HepG2 (cell line): ENCODE data around the gene MYBL2. TPM values are rescaled to one million over a fixed set of nuclear protein-coding genes. Genes with fewer than 3 reads are reported as not detected.

Experiments used
- FOXK2 ChIP-seq: fragments of 450-650 bp; IDR thresholded peaks from 2 replicates; pipeline ENCODE4 v1.6.1; 2016
- FOXO4 ChIP-seq: sonication (generic); formaldehyde crosslinking; conservative IDR thresholded peaks from 2 replicates; pipeline ENCODE4 v1.8.1; 2023; ENCODE audit warnings: missing genetic modification reagents
- GFI1 ChIP-seq: sonication (generic); formaldehyde crosslinking; IDR thresholded peaks from 2 replicates; pipeline ENCODE4 v1.5.0; 2020; ENCODE audit warnings: missing genetic modification reagents, mild to moderate bottlenecking, borderline replicate concordance
- GPBP1L1 ChIP-seq: sonication (generic); formaldehyde crosslinking; IDR thresholded peaks from 2 replicates; pipeline ENCODE4 v1.5.0; 2020; ENCODE audit warnings: mild to moderate bottlenecking, missing genetic modification reagents
- JUN ChIP-seq: sonication (generic); formaldehyde crosslinking; IDR thresholded peaks from 2 replicates; pipeline ENCODE4 v1.4.0; 2020; ENCODE audit warnings: mild to moderate bottlenecking, missing genetic modification reagents
- MBNL3 ChIP-seq: fragments of 250-450 bp; sonication (Bioruptor Pico); conservative IDR thresholded peaks from 2 replicates; pipeline ENCODE4 v1.8.0; 2022; ENCODE audit warnings: mild to moderate bottlenecking, inconsistent platforms
- MEIS1 ChIP-seq: sonication (generic); formaldehyde crosslinking; IDR thresholded peaks from 2 replicates; pipeline ENCODE4 v1.9.0; 2021; ENCODE audit warnings: mild to moderate bottlenecking, missing genetic modification reagents, moderate library complexity, borderline replicate concordance
- NFE2L2 ChIP-seq: fragments of 150-350 bp; IDR thresholded peaks from 2 replicates; pipeline ENCODE4 v1.6.1; 2014; ENCODE audit warnings: low read length
- NR2F1 ChIP-seq, 2 experiments: fragments of 450-650 bp in 1 of 2; formaldehyde crosslinking in 1 of 2; IDR thresholded peaks; 2 replicates each; pipeline versions ENCODE4 v1.5.0 to v1.6.1; 2016 to 2020; ENCODE audit warnings: mild to moderate bottlenecking in 1 of 2, missing compliant biosample characterization in 1 of 2, missing genetic modification reagents in 1 of 2, moderate library complexity in 1 of 2
- PRMT3 ChIP-seq: sonication (generic); formaldehyde crosslinking; IDR thresholded peaks from 2 replicates; pipeline ENCODE4 v1.8.1; 2022; ENCODE audit warnings: low read depth, mild to moderate bottlenecking, moderate library complexity, missing genetic modification reagents, borderline replicate concordance
- RAD21 ChIP-seq: fragments of 450-650 bp; formaldehyde crosslinking; IDR thresholded peaks from 2 replicates; pipeline ENCODE4 v1.5.0; 2020; ENCODE audit warnings: mild to moderate bottlenecking
- XBP1 ChIP-seq: sonication (generic); formaldehyde crosslinking; IDR thresholded peaks from 2 replicates; pipeline ENCODE4 v1.5.0; 2020; ENCODE audit warnings: missing genetic modification reagents
- YEATS4 ChIP-seq: sonication (generic); formaldehyde crosslinking; IDR thresholded peaks from 2 replicates; pipeline ENCODE4 v1.4.0; 2020; ENCODE audit warnings: missing genetic modification reagents, borderline replicate concordance
- ZKSCAN8 ChIP-seq: IDR thresholded peaks from 2 replicates; pipeline ENCODE4 v1.6.1; 2016; ENCODE audit warnings: borderline replicate concordance, missing genetic modification reagents, missing compliant biosample characterization
- ZNF333 ChIP-seq: sonication (generic); formaldehyde crosslinking; IDR thresholded peaks from 2 replicates; pipeline ENCODE4 v1.4.0; 2020; ENCODE audit warnings: mild to moderate bottlenecking, missing genetic modification reagents, borderline replicate concordance
- ZNF577 ChIP-seq: sonication (generic); formaldehyde crosslinking; IDR thresholded peaks from 2 replicates; pipeline ENCODE4 v1.4.0; 2020; ENCODE audit warnings: mild to moderate bottlenecking, low read depth, missing genetic modification reagents, borderline replicate concordance
- ZNF614 ChIP-seq: IDR thresholded peaks from 2 replicates; pipeline ENCODE4 v1.6.1; 2018; ENCODE audit warnings: missing biosample characterization, missing genetic modification reagents, inconsistent platforms, borderline replicate concordance
- ZNF652 ChIP-seq: IDR thresholded peaks from 2 replicates; pipeline ENCODE4 v1.6.1; 2016; ENCODE audit warnings: low read depth, borderline replicate concordance
- ZNF737 ChIP-seq: sonication (generic); formaldehyde crosslinking; IDR thresholded peaks from 2 replicates; pipeline ENCODE4 v1.5.0; 2020; ENCODE audit warnings: missing genetic modification reagents, mild to moderate bottlenecking, borderline replicate concordance
- ZNF777 ChIP-seq: sonication (generic); formaldehyde crosslinking; IDR thresholded peaks from 2 replicates; pipeline ENCODE4 v1.4.0; 2020; ENCODE audit warnings: missing genetic modification reagents
- polyA plus RNA-seq, 8 experiments: library from polyadenylated mRNA; depleted of rRNA in 3 of 8; stranded (reverse) in 7 of 8; unstranded in 1 of 8; fragments of >200 nt; fragmentation: Illumina TruSeq in 4 of 8; extraction: Trizol in 4 of 8; gene quantifications; 2 replicates each; pipeline versions ENCODE4 v1.2.1 to v1.2.3, GENCODE V29; 2011 to 2016; ENCODE audit warnings: low read depth in 4 of 8, missing spikeins in 1 of 8, mixed read lengths in 1 of 8; ENCODE audit not compliant: insufficient read depth in 1 of 8
- total RNA-seq, 5 experiments: library from RNA; depleted of rRNA; stranded (reverse); fragments of >200 nt; fragmentation: Illumina TruSeq; extraction: Trizol; gene quantifications; 2 replicates each; pipeline ENCODE4 v1.2.3, GENCODE V29; 2016; ENCODE audit warnings: low read depth in 1 of 5
- TF ChIP-seq, protein P1 (sequence below): sonication (generic); formaldehyde crosslinking; IDR thresholded peaks from 2 replicates; pipeline ENCODE4 v1.8.0; 2022; ENCODE audit warnings: mild to moderate bottlenecking, missing genetic modification reagents, moderate library complexity
- TF ChIP-seq, protein P2 (sequence below): IDR thresholded peaks from 2 replicates; pipeline ENCODE4 v1.6.1; 2016; ENCODE audit warnings: missing compliant biosample characterization, missing genetic modification reagents, borderline replicate concordance

MYBL2 gene
- total and polyA plus RNA-seq, 2 of the 13 experiments (the other 11 are each of a cell fraction or from before 2014, with no cell fraction given), result 11.9 to 66.2 TPM

DNA sequence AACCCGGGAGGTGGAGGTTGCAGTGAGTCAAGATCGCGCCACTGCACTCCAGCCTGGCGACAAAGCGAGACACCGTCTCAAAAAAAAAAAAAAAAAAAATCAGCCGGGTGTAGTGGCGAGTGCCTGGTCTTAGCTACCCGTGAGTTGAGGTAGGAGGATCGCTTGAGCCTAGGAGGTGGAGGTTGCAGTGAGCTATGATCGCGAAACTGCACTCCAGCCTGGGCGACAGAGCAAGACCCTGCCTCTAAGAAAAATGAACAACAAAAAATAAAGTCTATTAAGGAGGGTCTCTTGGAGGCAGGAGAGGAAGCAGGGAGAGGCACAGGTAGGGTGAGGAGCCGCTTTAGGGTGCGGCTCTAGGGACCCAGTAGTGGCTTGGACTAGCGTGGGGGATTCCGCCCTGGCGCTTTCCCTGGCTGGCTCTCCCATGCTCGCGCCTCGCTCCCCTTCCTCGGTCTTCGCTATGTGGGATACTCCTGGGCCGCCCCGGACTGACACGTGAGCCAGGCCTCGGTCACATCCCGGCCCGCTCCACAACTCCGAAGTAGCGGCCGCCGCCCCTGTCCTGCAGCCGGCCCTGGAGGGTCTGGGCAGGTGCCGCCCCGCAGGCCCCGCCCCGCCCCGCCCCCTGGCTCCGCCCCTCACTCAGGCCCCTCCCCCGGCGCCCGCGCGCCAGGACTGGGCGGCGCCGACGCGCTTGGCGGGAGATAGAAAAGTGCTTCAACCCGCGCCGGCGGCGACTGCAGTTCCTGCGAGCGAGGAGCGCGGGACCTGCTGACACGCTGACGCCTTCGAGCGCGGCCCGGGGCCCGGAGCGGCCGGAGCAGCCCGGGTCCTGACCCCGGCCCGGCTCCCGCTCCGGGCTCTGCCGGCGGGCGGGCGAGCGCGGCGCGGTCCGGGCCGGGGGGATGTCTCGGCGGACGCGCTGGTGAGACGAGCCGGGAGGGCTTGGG is at the start of gene MYBL2 (continued):
- TF ChIP-seq GPBP1L1 (CRISPR knock-in tag) (no peak), ZKSCAN8 (CRISPR knock-in tag) (no peak), XBP1 (no peak; the same call in 1 of the 2 replicates), ZNF652 (no peak), GFI1 (CRISPR knock-in tag) (no peak), ZNF737 (CRISPR knock-in tag) (no peak), NR2F1 (CRISPR knock-in tag; IDR thresholded peaks at IDR 0.05) (no peak), ZNF777 (no peak; the same call in 1 of the 2 replicates), ZNF333 (CRISPR knock-in tag) (peak; percentile 94; the same call in 1 of the 2 replicates), NFE2L2 (no peak), PRMT3 (CRISPR knock-in tag) (peak; percentile 65; the same call in 1 of the 2 replicates), FOXK2 (no peak), YEATS4 (CRISPR knock-in tag) (0 out of 2 replicates have a peak, but pooled peaks have one; percentile 40), RAD21 (CRISPR knock-in tag) (no peak), MBNL3 (CRISPR knock-in tag) (no peak), MEIS1 (CRISPR knock-in tag) (no peak; the same call in 1 of the 2 replicates), ZNF614 (CRISPR knock-in tag) (no peak), JUN (CRISPR knock-in tag) (no peak), ZNF577 (CRISPR knock-in tag) (no peak), FOXO4 (CRISPR knock-in tag) (0 out of 2 replicates have a peak, but pooled peaks have one; percentile 59)
- TF ChIP-seq, protein P1, sequence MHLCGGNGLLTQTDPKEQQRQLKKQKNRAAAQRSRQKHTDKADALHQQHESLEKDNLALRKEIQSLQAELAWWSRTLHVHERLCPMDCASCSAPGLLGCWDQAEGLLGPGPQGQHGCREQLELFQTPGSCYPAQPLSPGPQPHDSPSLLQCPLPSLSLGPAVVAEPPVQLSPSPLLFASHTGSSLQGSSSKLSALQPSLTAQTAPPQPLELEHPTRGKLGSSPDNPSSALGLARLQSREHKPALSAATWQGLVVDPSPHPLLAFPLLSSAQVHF, result peak; percentile 85
- TF ChIP-seq, protein P2, sequence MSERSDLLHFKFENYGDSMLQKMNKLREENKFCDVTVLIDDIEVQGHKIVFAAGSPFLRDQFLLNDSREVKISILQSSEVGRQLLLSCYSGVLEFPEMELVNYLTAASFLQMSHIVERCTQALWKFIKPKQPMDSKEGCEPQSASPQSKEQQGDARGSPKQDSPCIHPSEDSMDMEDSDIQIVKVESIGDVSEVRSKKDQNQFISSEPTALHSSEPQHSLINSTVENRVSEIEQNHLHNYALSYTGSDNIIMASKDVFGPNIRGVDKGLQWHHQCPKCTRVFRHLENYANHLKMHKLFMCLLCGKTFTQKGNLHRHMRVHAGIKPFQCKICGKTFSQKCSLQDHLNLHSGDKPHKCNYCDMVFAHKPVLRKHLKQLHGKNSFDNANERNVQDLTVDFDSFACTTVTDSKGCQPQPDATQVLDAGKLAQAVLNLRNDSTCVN, result no peak
